ENCODE results near the gene MRPS22. TPM values are rescaled to one million over a fixed set of nuclear protein-coding genes. Genes with fewer than 3 reads are reported as not detected.

MRPS22 gene
- total and polyA plus RNA-seq, 2 donors from 2014 or later: 36.7 to 58.7 TPM

- H3K4me1 ChIP-seq (ENCODE audit: control insufficient read depth in 2 of 3, insufficient read depth in 2 of 3, low read depth in 1 of 3, low read length in 3 of 3): no peaks in the 10 kb centered on the region
- FAIRE-seq (no peak), DNase-seq (no peak)
- H3K4me3 ChIP-seq (ENCODE audit: low read length in 3 of 3): no peak overlapping the region
- intact Hi-C loops (cut with DNase I): no loop called here
- H3K9ac ChIP-seq (ENCODE audit: low read length in 3 of 3): no peak overlapping the region
- H3K27me3 ChIP-seq (ENCODE audit: control insufficient read depth, insufficient read depth, low read length): no peaks in the 10 kb centered on the region
- TF ChIP-seq CTCF (IDR thresholded peaks at IDR 0.05; ENCODE audit: borderline replicate concordance, extremely low read depth, insufficient read depth): no peak
- no peaks in the 10 kb centered on the region for H3K36me3 ChIP-seq (ENCODE audit: control insufficient read depth in 2 of 3, insufficient read depth in 3 of 3, low read length in 3 of 3)
- no peak overlapping the region for H3K27ac ChIP-seq (ENCODE audit: low read depth in 2 of 2, low read length in 2 of 2)
- no peaks in the 10 kb centered on the region for H3K9me3 ChIP-seq (ENCODE audit: control insufficient read depth in 2 of 3, insufficient read depth in 1 of 3, low read length in 3 of 3)
Measured at GRCh38 chr3:139338405-139338804, 5.4 kb upstream of the MRPS22 start.

GRCh38 chr3:139339219-139339906 is 4.5 kb upstream of the MRPS22 start:
- DNase-seq: peak in 1 of 5 donors; percentile 68
- Histone ChIP-seq H3K9ac (ENCODE audit: low read length in 3 of 3) (no peak overlapping the region), H3K27me3 (ENCODE audit: control insufficient read depth, insufficient read depth, low read length) (no peaks in the 10 kb centered on the region), H3K9me3 (ENCODE audit: control insufficient read depth in 2 of 3, insufficient read depth in 1 of 3, low read length in 3 of 3) (no peaks in the 10 kb centered on the region), H3K36me3 (ENCODE audit: control insufficient read depth in 2 of 3, insufficient read depth in 3 of 3, low read length in 3 of 3) (no peaks in the 10 kb centered on the region), H3K27ac (ENCODE audit: low read depth in 2 of 2, low read length in 2 of 2) (no peak overlapping the region), H3K4me3 (ENCODE audit: low read length in 3 of 3) (no peak overlapping the region), H3K4me1 (ENCODE audit: control insufficient read depth in 2 of 3, insufficient read depth in 2 of 3, low read depth in 1 of 3, low read length in 3 of 3) (peaks cover 0 to 1% (median 0%) of the 10 kb centered on the region in 3 donors)
- no peak for FAIRE-seq
- intact Hi-C loops (cut with DNase I): no loop called here
- TF ChIP-seq CTCF (IDR thresholded peaks at IDR 0.05; ENCODE audit: borderline replicate concordance, extremely low read depth, insufficient read depth): no peak

- no peaks in the 10 kb centered on the region for H3K9me3 ChIP-seq (ENCODE audit: control insufficient read depth in 2 of 3, insufficient read depth in 1 of 3, low read length in 3 of 3)
- FAIRE-seq (no peak), DNase-seq (no peak)
- peaks cover 0 to 11% (median 0%) of the 10 kb centered on the region in 3 donors for H3K4me1 ChIP-seq (ENCODE audit: control insufficient read depth in 2 of 3, insufficient read depth in 2 of 3, low read depth in 1 of 3, low read length in 3 of 3)
- no peaks in the 10 kb centered on the region for H3K36me3 ChIP-seq (ENCODE audit: control insufficient read depth in 2 of 3, insufficient read depth in 3 of 3, low read length in 3 of 3)
- no peak overlapping the region for H3K27ac ChIP-seq (ENCODE audit: low read depth in 2 of 2, low read length in 2 of 2)
- no peak for TF ChIP-seq CTCF (IDR thresholded peaks at IDR 0.05; ENCODE audit: borderline replicate concordance, extremely low read depth, insufficient read depth)
- H3K27me3 ChIP-seq (ENCODE audit: control insufficient read depth, insufficient read depth, low read length): no peaks in the 10 kb centered on the region
- no peak overlapping the region for H3K9ac ChIP-seq (ENCODE audit: low read length in 3 of 3)
- H3K4me3 ChIP-seq (ENCODE audit: low read length in 3 of 3): no peak overlapping the region
- intact Hi-C loops (cut with DNase I): no loop called here
Measured at GRCh38 chr3:139340784-139341183, 3.0 kb upstream of the MRPS22 start.
